WTC11 (cell line): ENCODE measurements around the gene HTR3B. TPM values are rescaled to one million over a fixed set of nuclear protein-coding genes. Genes with fewer than 3 reads are reported as not detected.

ENCODE experiments used
- ATAC-seq: fragments of 200-7000 bp; cut with Tn5 transposase; 2 replicates; pipeline ENCODE4 v1.10.0; 2021; ENCODE audit warnings: mild to moderate bottlenecking, moderate library complexity
- CTCF ChIA-PET: fragments of 300-600 bp; sonication (Branson Sonifier 250); formaldehyde crosslinking; loops from one replicate; lab custom pipeline; 2021; ENCODE audit warnings: antibody characterized with exemption; lab: Charles Lee
- POLR2A ChIA-PET: fragments of 350-600 bp; sonication (Branson Sonifier 250); formaldehyde crosslinking; loops from one replicate; lab custom pipeline; 2021; ENCODE audit warnings: antibody characterized with exemption; lab: Charles Lee
- DNase-seq: peaks from one replicate; pipeline ENCODE4 v3.0.0; 2021; ENCODE audit warnings: low spot score
- H3K27ac Mint-ChIP-seq: 2 replicates; pipeline ENCODE4 v1.8.0; 2021; ENCODE audit warnings: mixed read lengths
- H3K27me3 Mint-ChIP-seq: 2 replicates; pipeline ENCODE4 v1.8.0; 2021; ENCODE audit warnings: low read depth, mild to moderate bottlenecking, moderate library complexity, mixed read lengths
- H3K36me3 Mint-ChIP-seq: 2 replicates; pipeline ENCODE4 v1.8.0; 2021; ENCODE audit warnings: mixed read lengths
- H3K4me1 Mint-ChIP-seq: 2 replicates; pipeline ENCODE4 v1.8.0; 2022; ENCODE audit warnings: mixed read lengths
- H3K4me3 Mint-ChIP-seq: 2 replicates; pipeline ENCODE4 v1.8.0; 2021; ENCODE audit warnings: mild to moderate bottlenecking, moderate library complexity, mixed read lengths
- H3K9me3 Mint-ChIP-seq: 2 replicates; pipeline ENCODE4 v1.8.0; 2021; ENCODE audit warnings: mixed read lengths
- ATF2 ChIP-seq: sonication (generic); formaldehyde crosslinking; IDR thresholded peaks from 2 replicates; pipeline ENCODE4 v1.8.1; 2022; ENCODE audit warnings: low read depth, missing genetic modification reagents, borderline replicate concordance
- CREB1 ChIP-seq: sonication (generic); formaldehyde crosslinking; IDR thresholded peaks from 2 replicates; pipeline ENCODE4 v1.8.0; 2023; ENCODE audit warnings: mild to moderate bottlenecking, missing genetic modification reagents
- EMX1 ChIP-seq: fragments of 250-450 bp; sonication (Bioruptor Pico); IDR thresholded peaks from 2 replicates; pipeline ENCODE4 v1.8.0; 2021; ENCODE audit warnings: mild to moderate bottlenecking
- ESRRA ChIP-seq: sonication (generic); formaldehyde crosslinking; IDR thresholded peaks from 2 replicates; pipeline ENCODE4 v1.8.1; 2022; ENCODE audit warnings: mild to moderate bottlenecking, missing genetic modification reagents, borderline replicate concordance
- ETV6 ChIP-seq: sonication (generic); formaldehyde crosslinking; IDR thresholded peaks from 2 replicates; pipeline ENCODE4 v1.8.1; 2022; ENCODE audit warnings: mild to moderate bottlenecking, missing genetic modification reagents
- FOXP1 ChIP-seq: sonication (generic); formaldehyde crosslinking; IDR thresholded peaks from 2 replicates; pipeline ENCODE4 v1.8.0; 2022; ENCODE audit warnings: missing genetic modification reagents, mild to moderate bottlenecking, moderate library complexity, borderline replicate concordance
- GRHL2 ChIP-seq: fragments of 250-450 bp; sonication (Bioruptor Pico); IDR thresholded peaks from 2 replicates; pipeline ENCODE4 v1.8.0; 2022; ENCODE audit warnings: mild to moderate bottlenecking, moderate library complexity; ENCODE audit not compliant: insufficient replicate concordance, severe bottlenecking
- GTF2I ChIP-seq: fragments of 250-450 bp; sonication (Bioruptor Pico); conservative IDR thresholded peaks from 2 replicates; pipeline ENCODE4 v1.4.0; 2021; ENCODE audit warnings: mild to moderate bottlenecking
- IRF1 ChIP-seq: sonication (generic); formaldehyde crosslinking; IDR thresholded peaks from 2 replicates; pipeline ENCODE4 v1.8.0; 2023; ENCODE audit warnings: missing genetic modification reagents
- MYBL2 ChIP-seq: sonication (generic); formaldehyde crosslinking; IDR thresholded peaks from 2 replicates; pipeline ENCODE4 v1.8.1; 2023; ENCODE audit warnings: mild to moderate bottlenecking, moderate library complexity, missing genetic modification reagents
- PREB ChIP-seq: sonication (generic); formaldehyde crosslinking; IDR thresholded peaks from 2 replicates; pipeline ENCODE4 v1.8.1; 2022; ENCODE audit warnings: mild to moderate bottlenecking, missing genetic modification reagents, moderate library complexity, borderline replicate concordance
- PRRX2 ChIP-seq: fragments of 250-450 bp; sonication (Bioruptor Pico); IDR thresholded peaks from 2 replicates; pipeline ENCODE4 v1.8.0; 2021; ENCODE audit warnings: mild to moderate bottlenecking
- RELA ChIP-seq: sonication (generic); formaldehyde crosslinking; IDR thresholded peaks from 2 replicates; pipeline ENCODE4 v1.8.1; 2022; ENCODE audit warnings: missing genetic modification reagents, mild to moderate bottlenecking, borderline replicate concordance
- SMAD3 ChIP-seq: sonication (generic); formaldehyde crosslinking; IDR thresholded peaks from 2 replicates; pipeline ENCODE4 v1.8.0; 2022; ENCODE audit warnings: missing genetic modification reagents, mild to moderate bottlenecking, borderline replicate concordance
- TCF7 ChIP-seq: sonication (generic); formaldehyde crosslinking; IDR thresholded peaks from 2 replicates; pipeline ENCODE4 v1.8.0; 2022; ENCODE audit warnings: mild to moderate bottlenecking, low read depth, missing genetic modification reagents, moderate library complexity
- ZNF317 ChIP-seq: sonication (generic); formaldehyde crosslinking; IDR thresholded peaks from 2 replicates; pipeline ENCODE4 v1.8.1; 2023; ENCODE audit warnings: low read depth, mild to moderate bottlenecking, moderate library complexity, missing genetic modification reagents, borderline replicate concordance
- ZNF396 ChIP-seq: fragments of 250-450 bp; sonication (Bioruptor Pico); IDR thresholded peaks from 2 replicates; pipeline ENCODE4 v1.8.0; 2021; ENCODE audit warnings: mild to moderate bottlenecking, moderate library complexity, borderline replicate concordance
- total RNA-seq: library from RNA; stranded (reverse); gene quantifications from 3 replicates; pipeline ENCODE4 v1.2.3, GENCODE V29; 2021
- TF ChIP-seq, protein P1 (sequence below): fragments of 250-450 bp; sonication (Bioruptor Pico); conservative IDR thresholded peaks from 2 replicates; pipeline ENCODE4 v1.9.0; 2021; ENCODE audit warnings: mild to moderate bottlenecking
- TF ChIP-seq, protein P2 (sequence below): sonication (generic); formaldehyde crosslinking; IDR thresholded peaks from 2 replicates; pipeline ENCODE4 v1.8.1; 2023; ENCODE audit warnings: mild to moderate bottlenecking, missing genetic modification reagents, moderate library complexity
- TF ChIP-seq, protein P3 (sequence below): sonication (generic); formaldehyde crosslinking; IDR thresholded peaks from 2 replicates; pipeline ENCODE4 v1.8.1; 2023; ENCODE audit warnings: mild to moderate bottlenecking, missing genetic modification reagents, moderate library complexity
- TF ChIP-seq, protein P4 (sequence below): fragments of 250-450 bp; sonication (Bioruptor Pico); IDR thresholded peaks from 2 replicates; pipeline ENCODE4 v1.9.0; 2021; ENCODE audit warnings: mild to moderate bottlenecking

HTR3B gene
- total RNA-seq, 1 experiment from 2014 or later = not detected

DNA sequence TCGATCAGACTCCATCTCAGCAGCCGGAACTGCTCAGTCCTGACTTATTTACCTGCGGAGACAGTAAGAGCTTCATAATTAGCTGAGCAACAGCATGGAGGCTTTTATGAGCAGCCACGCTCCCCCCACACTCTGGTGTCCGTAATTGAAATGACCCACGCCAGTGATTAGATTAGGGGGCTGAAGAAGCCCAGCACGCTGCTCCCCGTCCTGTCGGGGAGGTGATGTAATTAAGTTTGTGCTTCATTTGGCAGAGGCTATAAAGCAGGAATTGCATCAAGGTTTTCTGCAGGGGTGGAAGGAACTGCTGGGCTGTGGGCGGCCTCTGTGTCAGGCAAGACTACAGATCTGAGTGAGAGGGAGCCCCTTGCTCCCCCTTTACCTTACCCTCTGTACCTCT is 47.5 kb downstream of the HTR3B start (continued):
- TF ChIP-seq ATF2 (CRISPR knock-in tag) (no peak), ETV6 (no peak), TCF7 (CRISPR knock-in tag) (no peak)
- TF ChIP-seq, protein P1, sequence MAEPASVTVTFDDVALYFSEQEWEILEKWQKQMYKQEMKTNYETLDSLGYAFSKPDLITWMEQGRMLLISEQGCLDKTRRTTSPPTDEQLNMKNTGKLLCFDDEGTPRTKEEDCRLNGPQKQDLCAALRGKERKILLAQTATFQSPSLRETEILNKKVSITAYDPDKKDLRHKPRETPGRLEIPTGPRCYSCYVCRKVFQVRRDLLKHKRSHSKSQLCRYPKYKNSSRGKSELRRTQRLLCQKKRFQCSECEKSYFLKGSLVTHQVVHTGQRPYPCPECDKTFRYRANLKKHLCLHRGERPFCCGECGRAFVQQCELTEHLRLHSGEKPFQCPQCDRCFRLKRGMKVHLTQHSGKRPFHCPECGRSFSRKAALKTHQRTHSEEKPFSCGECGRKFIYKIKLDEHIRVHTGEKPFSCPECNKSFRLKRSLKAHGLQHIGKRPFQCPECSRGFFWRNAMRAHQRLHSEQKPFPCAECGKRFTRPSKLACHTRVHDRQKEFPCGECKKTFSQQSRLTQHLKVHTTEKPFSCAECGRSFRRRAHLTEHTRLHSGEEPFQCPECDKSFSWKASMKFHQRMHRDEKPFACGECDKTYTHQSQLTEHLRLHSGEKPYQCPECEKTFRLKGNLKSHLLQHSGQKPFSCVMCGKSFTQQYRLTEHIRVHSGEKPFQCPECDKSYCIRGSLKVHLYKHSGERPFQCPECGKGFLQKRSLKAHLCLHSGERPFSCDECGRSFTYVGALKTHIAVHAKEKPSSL (CRISPR knock-in tag) = no peak

DNA sequence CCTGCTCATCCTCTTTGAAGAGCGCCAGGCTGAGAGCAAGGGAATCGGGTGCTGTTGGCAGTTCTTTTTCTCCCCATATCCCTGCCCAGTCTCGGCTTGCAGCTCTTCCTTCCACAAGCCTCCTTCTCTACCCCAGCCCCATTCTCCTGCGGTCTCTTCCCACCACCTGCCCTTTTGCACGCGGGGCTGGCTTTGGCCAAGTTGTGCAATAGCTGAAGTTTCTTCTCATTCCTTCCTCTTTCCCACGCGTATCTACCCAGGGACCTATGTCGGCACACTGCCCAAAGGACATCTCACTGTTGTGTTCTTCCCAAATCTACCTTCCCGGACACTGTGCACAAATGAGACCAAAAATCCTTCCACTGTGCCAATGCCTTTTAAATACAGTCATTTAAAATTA is 48.0 kb downstream of the HTR3B start:
- Mint-ChIP-seq H3K9me3 (no peaks in the 10 kb centered on the region), H3K36me3 (no peaks in the 10 kb centered on the region), H3K27ac (no peak overlapping the region), H3K4me1 (peaks cover 59% of the 10 kb centered on the region), H3K4me3 (no peak overlapping the region), H3K27me3 (0 out of 2 replicates have a peak, but pooled peaks cover 3% of the 10 kb centered on the region)
- TF ChIP-seq IRF1 = no peak
- no peak for TF ChIP-seq CREB1 (CRISPR knock-in tag)
- TF ChIP-seq PREB (CRISPR knock-in tag) = no peak
- TF ChIP-seq TCF7 (CRISPR knock-in tag) = no peak
- TF ChIP-seq, protein P2, sequence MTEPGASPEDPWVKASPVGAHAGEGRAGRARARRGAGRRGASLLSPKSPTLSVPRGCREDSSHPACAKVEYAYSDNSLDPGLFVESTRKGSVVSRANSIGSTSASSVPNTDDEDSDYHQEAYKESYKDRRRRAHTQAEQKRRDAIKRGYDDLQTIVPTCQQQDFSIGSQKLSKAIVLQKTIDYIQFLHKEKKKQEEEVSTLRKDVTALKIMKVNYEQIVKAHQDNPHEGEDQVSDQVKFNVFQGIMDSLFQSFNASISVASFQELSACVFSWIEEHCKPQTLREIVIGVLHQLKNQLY (CRISPR knock-in tag) = no peak
- no peak for TF ChIP-seq FOXP1
- TF ChIP-seq GTF2I (CRISPR knock-in tag) = no peak
- TF ChIP-seq, protein P3, sequence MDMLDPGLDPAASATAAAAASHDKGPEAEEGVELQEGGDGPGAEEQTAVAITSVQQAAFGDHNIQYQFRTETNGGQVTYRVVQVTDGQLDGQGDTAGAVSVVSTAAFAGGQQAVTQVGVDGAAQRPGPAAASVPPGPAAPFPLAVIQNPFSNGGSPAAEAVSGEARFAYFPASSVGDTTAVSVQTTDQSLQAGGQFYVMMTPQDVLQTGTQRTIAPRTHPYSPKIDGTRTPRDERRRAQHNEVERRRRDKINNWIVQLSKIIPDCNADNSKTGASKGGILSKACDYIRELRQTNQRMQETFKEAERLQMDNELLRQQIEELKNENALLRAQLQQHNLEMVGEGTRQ (CRISPR knock-in tag) = no peak
- TF ChIP-seq, protein P1 (CRISPR knock-in tag) = no peak
- no peak for TF ChIP-seq EMX1 (CRISPR knock-in tag)
- TF ChIP-seq ZNF396 = no peak
- no peak for TF ChIP-seq ESRRA (CRISPR knock-in tag)
- no peak for TF ChIP-seq ZNF317 (CRISPR knock-in tag)
- no peak for TF ChIP-seq PRRX2 (CRISPR knock-in tag)
- TF ChIP-seq MYBL2 (CRISPR knock-in tag) = no peak
- TF ChIP-seq GRHL2 = no peak
- no peak for TF ChIP-seq SMAD3 (CRISPR knock-in tag)
- TF ChIP-seq, protein P4, sequence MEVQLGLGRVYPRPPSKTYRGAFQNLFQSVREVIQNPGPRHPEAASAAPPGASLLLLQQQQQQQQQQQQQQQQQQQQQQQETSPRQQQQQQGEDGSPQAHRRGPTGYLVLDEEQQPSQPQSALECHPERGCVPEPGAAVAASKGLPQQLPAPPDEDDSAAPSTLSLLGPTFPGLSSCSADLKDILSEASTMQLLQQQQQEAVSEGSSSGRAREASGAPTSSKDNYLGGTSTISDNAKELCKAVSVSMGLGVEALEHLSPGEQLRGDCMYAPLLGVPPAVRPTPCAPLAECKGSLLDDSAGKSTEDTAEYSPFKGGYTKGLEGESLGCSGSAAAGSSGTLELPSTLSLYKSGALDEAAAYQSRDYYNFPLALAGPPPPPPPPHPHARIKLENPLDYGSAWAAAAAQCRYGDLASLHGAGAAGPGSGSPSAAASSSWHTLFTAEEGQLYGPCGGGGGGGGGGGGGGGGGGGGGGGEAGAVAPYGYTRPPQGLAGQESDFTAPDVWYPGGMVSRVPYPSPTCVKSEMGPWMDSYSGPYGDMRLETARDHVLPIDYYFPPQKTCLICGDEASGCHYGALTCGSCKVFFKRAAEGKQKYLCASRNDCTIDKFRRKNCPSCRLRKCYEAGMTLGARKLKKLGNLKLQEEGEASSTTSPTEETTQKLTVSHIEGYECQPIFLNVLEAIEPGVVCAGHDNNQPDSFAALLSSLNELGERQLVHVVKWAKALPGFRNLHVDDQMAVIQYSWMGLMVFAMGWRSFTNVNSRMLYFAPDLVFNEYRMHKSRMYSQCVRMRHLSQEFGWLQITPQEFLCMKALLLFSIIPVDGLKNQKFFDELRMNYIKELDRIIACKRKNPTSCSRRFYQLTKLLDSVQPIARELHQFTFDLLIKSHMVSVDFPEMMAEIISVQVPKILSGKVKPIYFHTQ = no peak
- TF ChIP-seq RELA (CRISPR knock-in tag) = no peak
- ATAC-seq = no peak
- POLR2A ChIA-PET = interaction anchor here (0.5 to 0.6 kb wide), 4 partner anchors 21 to 137 kb away, joined by 3 to 5 read pairs (median 3); no protein-coding TSS in a partner anchor
- CTCF ChIA-PET = interaction anchor here (1.0 to 1.9 kb wide), 6 partner anchors 16 to 308 kb away, joined by 3 to 10 read pairs (median 6); partner anchors contain the start of gene HTR3A
- no peak for DNase-seq
